RWPE1 (cell line): Measurements from ENCODE around the gene G3BP1.

Experiments used
- CTCF ChIA-PET: fragments of 350-600 bp; sonication (Branson Sonifier 250); formaldehyde crosslinking; extraction: SDS; loops from one replicate; lab custom pipeline; 2021; lab: Yijun Ruan, JAX
- POLR2A ChIA-PET: fragments of 400-600 bp; formaldehyde crosslinking; extraction: SDS; loops from one replicate; lab custom pipeline; 2020; ENCODE audit warnings: antibody characterized with exemption; ENCODE audit not compliant: low non-redundant PET; lab: Yijun Ruan, JAX
- DNase-seq: peaks from one replicate; pipeline ENCODE4 v3.0.0; 2012; ENCODE audit warnings: low spot score
- H3K27ac ChIP-seq: fragments of 450-650 bp; 2 replicates; pipeline ENCODE4 v1.5.1; 2017
- CTCF ChIP-seq: fragments of 450-650 bp; conservative IDR thresholded peaks from 2 replicates; pipeline ENCODE4 v1.5.1; 2017; ENCODE audit warnings: low read depth, mild to moderate bottlenecking

The G3BP1 gene

GRCh38 chr5:151784141-151784540, 12.4 kb downstream of the G3BP1 start:
- ChIA-PET CTCF (no interaction called here), POLR2A (no interaction called here)
- no peak for TF ChIP-seq CTCF
- DNase-seq, result no peak
- H3K27ac ChIP-seq, result peak overlapping the region; percentile 30

GRCh38 chr5:151786468-151786867, 14.7 kb downstream of the G3BP1 start:
- CTCF ChIA-PET, result interaction anchor here (0.6 to 1.5 kb wide), 2 partner anchors 128 to 175 kb away, joined by 5 read pairs; no protein-coding TSS in a partner anchor
- no peak for TF ChIP-seq CTCF
- POLR2A ChIA-PET, result no interaction called here
- no peak for DNase-seq
- no peak overlapping the region for H3K27ac ChIP-seq

GRCh38 chr5:151787817-151788216, 16.1 kb downstream of the G3BP1 start:
- CTCF ChIA-PET, result interaction anchor here (0.7 kb wide), 1 partner anchor 27 kb away, joined by 3 read pairs; no protein-coding TSS in a partner anchor
- TF ChIP-seq CTCF, result no peak
- H3K27ac ChIP-seq, result no peak overlapping the region
- no peak for DNase-seq
- POLR2A ChIA-PET, result no interaction called here

- no peak for TF ChIP-seq CTCF
- ChIA-PET CTCF (no interaction called here), POLR2A (no interaction called here)
- no peak overlapping the region for H3K27ac ChIP-seq
- DNase-seq, result no peak
Observed at GRCh38 chr5:151793358-151793757, 21.6 kb downstream of the G3BP1 start.

- TF ChIP-seq CTCF, result no peak
- no peak overlapping the region for H3K27ac ChIP-seq
- no peak for DNase-seq
- ChIA-PET CTCF (no interaction called here), POLR2A (no interaction called here)
Observed at GRCh38 chr5:151795426-151795825, 23.7 kb downstream of the G3BP1 start.

- ChIA-PET CTCF (interaction anchor here (0.7 to 1.4 kb wide), 2 partner anchors 10 to 344 kb away, joined by 3 to 4 read pairs; no protein-coding TSS in a partner anchor), POLR2A (no interaction called here)
- no peak for TF ChIP-seq CTCF
- no peak overlapping the region for H3K27ac ChIP-seq
- DNase-seq, result no peak
Observed at GRCh38 chr5:151798674-151799073, 26.9 kb downstream of the G3BP1 start.
